ENCODE results near the gene TMEM170B. TPM values are rescaled to one million over a fixed set of nuclear protein-coding genes. Genes with fewer than 3 reads are reported as not detected.
A peak's percentile ranks its signal among the peaks of the same experiment; 100 is the strongest.

TMEM170B gene
- total RNA-seq, 1 donor from 2014 or later = 3.7 TPM

- H3K4me1 Mint-ChIP-seq (ENCODE audit: unreplicated experiment) = peaks cover 19% of the 10 kb centered on the region
- no peak overlapping the region for H3K27ac Mint-ChIP-seq (ENCODE audit: unreplicated experiment)
- H3K36me3 Mint-ChIP-seq (ENCODE audit: unreplicated experiment) = peaks cover 2% of the 10 kb centered on the region
- no peaks in the 10 kb centered on the region for H3K27me3 Mint-ChIP-seq (ENCODE audit: unreplicated experiment)
- no peak for TF ChIP-seq CTCF (IDR thresholded peaks at IDR 0.05)
- DNase-seq (ENCODE audit: extremely low spot score, unreplicated experiment) = no peak
- H3K4me3 Mint-ChIP-seq (ENCODE audit: unreplicated experiment) = no peak overlapping the region
- peaks cover 3% of the 10 kb centered on the region for H3K9me3 Mint-ChIP-seq (ENCODE audit: unreplicated experiment)
These were observed 62.7 kb downstream of the TMEM170B start for GRCh38 chr6:11600251-11600650.

DNA sequence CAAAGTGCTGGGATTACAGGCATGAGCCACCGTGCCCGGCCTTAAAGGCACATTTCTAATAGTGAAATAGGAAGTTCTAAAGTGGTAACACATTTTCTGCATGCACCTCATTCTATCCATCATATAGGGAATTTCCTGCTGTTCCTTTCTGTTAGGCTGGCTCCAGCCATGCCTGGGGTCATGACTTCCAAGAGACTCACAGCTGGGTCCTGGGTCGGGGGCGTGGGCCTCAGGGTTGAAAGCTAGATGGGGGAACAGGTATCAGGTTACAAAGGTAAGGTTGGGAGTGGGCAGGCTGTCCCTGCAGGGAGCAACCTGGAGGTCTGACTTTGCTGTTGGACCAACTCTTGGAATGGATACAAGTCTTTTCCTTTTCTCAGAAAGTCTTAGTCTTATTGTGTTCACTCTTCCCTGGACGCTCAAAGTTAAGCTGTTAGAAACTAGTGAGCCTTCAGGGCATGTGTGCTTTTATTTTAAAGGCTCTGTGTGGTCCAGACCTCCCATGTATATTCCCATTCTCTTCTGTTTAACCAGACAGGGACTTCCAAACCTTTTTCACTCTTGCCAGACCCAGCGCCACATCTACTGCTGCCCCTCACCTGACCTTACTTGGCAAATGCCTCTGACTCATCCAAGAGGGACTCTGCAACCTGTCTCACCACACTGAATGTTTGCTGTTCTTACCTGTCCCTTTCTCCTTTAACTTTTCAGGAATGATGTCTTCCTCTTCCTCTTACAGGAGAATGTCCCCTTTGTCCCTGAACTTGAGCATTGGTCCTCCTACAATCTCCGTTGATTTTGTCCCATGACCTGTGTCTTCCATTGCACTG, 64.4 kb downstream of the TMEM170B start:
- no peak for DNase-seq (ENCODE audit: extremely low spot score, unreplicated experiment)
- no peak overlapping the region for H3K4me3 Mint-ChIP-seq (ENCODE audit: unreplicated experiment)
- no peaks in the 10 kb centered on the region for H3K27me3 Mint-ChIP-seq (ENCODE audit: unreplicated experiment)
- no peak for TF ChIP-seq CTCF (IDR thresholded peaks at IDR 0.05)
- H3K27ac Mint-ChIP-seq (ENCODE audit: unreplicated experiment) = no peak overlapping the region
- peaks cover 31% of the 10 kb centered on the region for H3K4me1 Mint-ChIP-seq (ENCODE audit: unreplicated experiment)
- peaks cover 2% of the 10 kb centered on the region for H3K36me3 Mint-ChIP-seq (ENCODE audit: unreplicated experiment)
- H3K9me3 Mint-ChIP-seq (ENCODE audit: unreplicated experiment) = peaks cover 3% of the 10 kb centered on the region

DNA sequence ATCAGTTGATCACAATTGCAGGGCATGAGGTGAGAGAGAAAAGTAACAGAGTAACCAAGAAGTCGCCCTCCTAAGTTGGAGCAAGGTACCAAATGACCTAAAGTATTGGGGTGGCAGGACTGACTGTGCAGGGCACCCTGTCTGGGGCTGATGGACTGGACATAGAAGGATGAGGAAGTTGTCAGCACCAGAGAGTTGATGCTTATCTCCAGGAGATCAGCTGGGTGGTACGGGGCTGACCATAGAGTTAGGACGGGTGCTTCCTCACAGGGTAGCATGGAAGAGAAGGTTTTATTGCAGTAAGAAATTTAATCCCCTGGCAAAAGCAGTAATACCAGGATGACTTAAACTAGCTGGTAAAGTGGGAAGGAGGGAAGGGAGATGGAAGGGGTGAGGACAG, 66.7 kb downstream of the TMEM170B start:
- peak; percentile 19 for DNase-seq (ENCODE audit: extremely low spot score, unreplicated experiment)
- no peaks in the 10 kb centered on the region for H3K9me3 Mint-ChIP-seq (ENCODE audit: unreplicated experiment)

DNA sequence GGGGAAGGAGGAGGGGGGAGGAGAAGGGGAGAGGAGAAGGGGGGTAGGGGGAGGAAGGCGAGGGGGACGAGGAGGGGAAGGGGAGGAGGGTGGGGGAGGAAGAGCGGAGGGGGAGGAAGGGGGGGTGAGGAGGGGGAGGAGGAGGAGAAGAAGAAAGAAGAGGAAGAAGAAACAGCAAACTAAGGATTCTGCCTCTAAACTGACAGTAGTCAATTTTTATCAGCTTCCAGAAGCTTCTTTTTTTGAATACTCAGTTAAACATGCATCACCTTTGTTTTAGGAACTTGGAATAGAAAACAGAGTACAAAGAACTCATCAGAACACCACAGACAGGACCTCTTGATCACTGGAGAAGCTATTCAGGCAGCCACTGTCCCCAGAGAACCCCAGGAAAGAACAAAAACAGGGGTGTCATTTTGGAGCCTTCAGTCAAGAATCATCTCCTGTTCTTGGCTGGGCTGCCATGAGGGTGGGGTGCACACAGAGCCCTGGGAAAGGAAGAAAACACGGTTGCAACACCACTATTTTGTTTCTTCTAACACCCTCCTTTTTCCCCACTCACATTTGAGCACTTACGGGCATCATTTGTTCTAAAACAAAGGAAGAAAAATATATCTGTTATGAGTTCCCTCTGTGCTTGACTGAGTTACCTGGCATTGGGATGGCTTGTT, 67.4 kb downstream of the TMEM170B start:
- Mint-ChIP-seq H3K27me3 (ENCODE audit: unreplicated experiment) (no peaks in the 10 kb centered on the region), H3K4me3 (ENCODE audit: unreplicated experiment) (no peak overlapping the region), H3K4me1 (ENCODE audit: unreplicated experiment) (peaks cover 50% of the 10 kb centered on the region), H3K36me3 (ENCODE audit: unreplicated experiment) (peaks cover 2% of the 10 kb centered on the region), H3K27ac (ENCODE audit: unreplicated experiment) (peak overlapping the region; percentile 43), H3K9me3 (ENCODE audit: unreplicated experiment) (no peaks in the 10 kb centered on the region)
- DNase-seq (ENCODE audit: extremely low spot score, unreplicated experiment) = peak; percentile 34
- TF ChIP-seq CTCF (IDR thresholded peaks at IDR 0.05) = no peak

More for the DNA sequence above, 66.7 kb downstream of the TMEM170B start:
- Mint-ChIP-seq H3K4me1 (ENCODE audit: unreplicated experiment) (peaks cover 43% of the 10 kb centered on the region), H3K36me3 (ENCODE audit: unreplicated experiment) (peaks cover 2% of the 10 kb centered on the region), H3K27me3 (ENCODE audit: unreplicated experiment) (no peaks in the 10 kb centered on the region), H3K4me3 (ENCODE audit: unreplicated experiment) (no peak overlapping the region), H3K27ac (ENCODE audit: unreplicated experiment) (no peak overlapping the region)
- no peak for TF ChIP-seq CTCF (IDR thresholded peaks at IDR 0.05)

DNA sequence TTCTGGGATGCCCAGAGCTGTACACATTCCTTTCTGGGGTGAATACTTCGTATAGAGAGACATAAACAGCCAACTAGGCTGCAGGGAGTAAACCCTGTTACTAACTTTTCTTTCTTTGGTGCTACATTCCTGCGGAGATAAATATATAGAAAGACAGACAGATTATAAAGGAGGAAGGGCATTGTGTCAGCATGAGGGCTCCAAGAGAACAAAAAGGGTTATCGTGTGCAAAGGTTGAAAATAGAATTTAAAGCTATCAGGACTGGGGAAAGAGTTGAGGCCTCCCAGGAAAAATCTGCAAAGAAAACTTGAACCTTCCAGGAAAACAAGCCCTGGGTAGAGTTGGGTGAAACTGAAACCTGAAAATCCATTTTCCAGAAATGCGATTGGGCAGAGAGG, 68.0 kb downstream of the TMEM170B start:
- TF ChIP-seq CTCF (IDR thresholded peaks at IDR 0.05) = no peak
- peaks cover 55% of the 10 kb centered on the region for H3K4me1 Mint-ChIP-seq (ENCODE audit: unreplicated experiment)
- H3K27ac Mint-ChIP-seq (ENCODE audit: unreplicated experiment) = peak overlapping the region; percentile 43
- no peak overlapping the region for H3K4me3 Mint-ChIP-seq (ENCODE audit: unreplicated experiment)
- no peaks in the 10 kb centered on the region for H3K27me3 Mint-ChIP-seq (ENCODE audit: unreplicated experiment)
- peak; percentile 4 for DNase-seq (ENCODE audit: extremely low spot score, unreplicated experiment)
- H3K9me3 Mint-ChIP-seq (ENCODE audit: unreplicated experiment) = no peaks in the 10 kb centered on the region
- peaks cover 2% of the 10 kb centered on the region for H3K36me3 Mint-ChIP-seq (ENCODE audit: unreplicated experiment)

Measured in osteocyte (in vitro differentiated cells).